HepG2 (cell line): ENCODE data around the gene AMELY. TPM values are rescaled to one million over a fixed set of nuclear protein-coding genes. Genes with fewer than 3 reads are reported as not detected.

ENCODE experiments used
- ATAC-seq: fragments of 200-7000 bp; cut with Tn5 transposase; 3 replicates; pipeline ENCODE4 v1.9.1; 2020; ENCODE audit warnings: mild to moderate bottlenecking, moderate library complexity
- BruUV-seq: library from RNA; stranded (reverse); fragments of 400-500 nt; replicated peaks from 2 replicates; lab custom pipeline; 2021; lab: Mats Ljungman, UMichigan
- CTCF ChIA-PET: fragments of 300-600 bp; formaldehyde crosslinking; extraction: SDS; loops from one replicate; lab custom pipeline; 2021; ENCODE audit warnings: low total read pairs, inconsistent platforms, low intra/inter-chr PET ratio; lab: Yijun Ruan, JAX
- POLR2A ChIA-PET: fragments of 350-600 bp; sonication (Branson Sonifier 250); formaldehyde crosslinking; loops from one replicate; lab custom pipeline; 2020; ENCODE audit warnings: antibody characterized with exemption, inconsistent platforms; lab: Yijun Ruan, JAX
- DNase-seq: peaks from one replicate; pipeline ENCODE4 v3.0.0-alpha.2; 2015; ENCODE audit warnings: low spot score
- FAIRE-seq: peaks from 3 replicates; lab custom pipeline; 2011; peaks lifted over from hg19 to GRCh38; lab: Jason Lieb, UNC
- H2AFZ ChIP-seq: one replicate; pipeline ENCODE4 v1.6.1; 2011; ENCODE audit warnings: low read length, inconsistent platforms
- H3K27ac ChIP-seq: fragments of 300-600 bp; 3 replicates; pipeline ENCODE4 v1.8.0; 2011; ENCODE audit warnings: mixed run types, mild to moderate bottlenecking, mixed read lengths, low read length, inconsistent platforms; ENCODE audit not compliant: insufficient read depth; ENCODE audit errors: extremely low read length
- H3K27me3 ChIP-seq, 2 experiments: fragments of 200-600 bp in 1 of 2; 2 replicates in 1 of 2; 3 replicates in 1 of 2; pipeline versions ENCODE4 v1.6.0 to v1.8.0; 2011; ENCODE audit warnings: low read length in 2 of 2, mild to moderate bottlenecking in 2 of 2, moderate library complexity in 2 of 2, inconsistent platforms in 1 of 2; ENCODE audit not compliant: insufficient read depth in 2 of 2, control insufficient read depth in 1 of 2
- H3K36me3 ChIP-seq, 2 experiments: fragments of 200-600 bp in 1 of 2; replicated peaks in 1 of 2; 2 replicates in 1 of 2; 3 replicates in 1 of 2; pipeline versions ENCODE4 v1.5.1 to v1.8.0; 2011; ENCODE audit warnings: low read length in 2 of 2, inconsistent platforms in 1 of 2; ENCODE audit not compliant: insufficient read depth in 2 of 2, control insufficient read depth in 1 of 2
- H3K4me1 ChIP-seq: 2 replicates; pipeline ENCODE4 v1.5.1; 2012; ENCODE audit warnings: low read length, inconsistent platforms; ENCODE audit not compliant: insufficient read depth
- H3K4me2 ChIP-seq: 2 replicates; pipeline ENCODE4 v1.6.0; 2011; ENCODE audit warnings: low read depth, low read length, inconsistent platforms
- H3K4me3 ChIP-seq, 3 experiments: fragments of 200-600 bp in 1 of 3; sonication (generic), shearing (Covaris generic) in 1 of 3; replicated peaks in 1 of 3; 2 replicates each; pipeline ENCODE4 v1.5.1; 2011 to 2016; ENCODE audit warnings: low read length in 3 of 3, inconsistent platforms in 2 of 3, low read depth in 2 of 3, mild to moderate bottlenecking in 2 of 3, control low read depth in 1 of 3, mixed read lengths in 1 of 3; ENCODE audit not compliant: insufficient read depth in 1 of 3
- H3K79me2 ChIP-seq: one replicate; pipeline ENCODE4 v1.6.1; 2011; ENCODE audit warnings: low read length, inconsistent platforms; ENCODE audit not compliant: insufficient read depth
- H3K9ac ChIP-seq: 2 replicates; pipeline ENCODE4 v1.6.0; 2011; ENCODE audit warnings: mild to moderate bottlenecking, low read depth, low read length, inconsistent platforms; ENCODE audit not compliant: insufficient read depth
- H3K9me3 ChIP-seq: 2 replicates; pipeline ENCODE4 v1.5.1; 2012; ENCODE audit warnings: mild to moderate bottlenecking, low read length
- H4K20me1 ChIP-seq: 2 replicates; pipeline ENCODE4 v1.6.0; 2011; ENCODE audit warnings: inconsistent platforms, mild to moderate bottlenecking, low read length, moderate library complexity; ENCODE audit not compliant: insufficient read depth
- CENPBD1 ChIP-seq: sonication (generic); formaldehyde crosslinking; IDR thresholded peaks from 2 replicates; pipeline ENCODE4 v1.8.0; 2022; ENCODE audit warnings: missing genetic modification reagents, low read depth, mild to moderate bottlenecking, borderline replicate concordance
- CHCHD3 ChIP-seq: sonication (generic); formaldehyde crosslinking; IDR thresholded peaks from 2 replicates; pipeline ENCODE4 v1.8.0; 2022; ENCODE audit warnings: mild to moderate bottlenecking, missing genetic modification reagents, moderate library complexity
- KLF15 ChIP-seq: sonication (generic); formaldehyde crosslinking; IDR thresholded peaks from 2 replicates; pipeline ENCODE4 v1.8.1; 2023; ENCODE audit warnings: borderline replicate concordance, mild to moderate bottlenecking, inconsistent platforms, missing genetic modification reagents, mixed read lengths
- MIER3 ChIP-seq: IDR thresholded peaks from 2 replicates; pipeline ENCODE4 v1.6.1; 2016; ENCODE audit warnings: missing compliant biosample characterization, borderline replicate concordance
- MLXIP ChIP-seq: sonication (generic); formaldehyde crosslinking; IDR thresholded peaks from 2 replicates; pipeline ENCODE4 v1.9.0; 2021; ENCODE audit warnings: missing genetic modification reagents, borderline replicate concordance
- SIX1 ChIP-seq: sonication (generic); formaldehyde crosslinking; IDR thresholded peaks from 2 replicates; pipeline ENCODE4 v1.4.0; 2020; ENCODE audit warnings: missing genetic modification reagents, borderline replicate concordance
- SNAI1 ChIP-seq: sonication (generic); formaldehyde crosslinking; IDR thresholded peaks from 2 replicates; pipeline ENCODE4 v1.5.0; 2020; ENCODE audit warnings: mild to moderate bottlenecking, missing genetic modification reagents, borderline replicate concordance
- TFDP2 ChIP-seq: sonication (generic); formaldehyde crosslinking; IDR thresholded peaks from 2 replicates; pipeline ENCODE4 v1.4.0; 2020; ENCODE audit warnings: missing genetic modification reagents
- TIGD3 ChIP-seq: sonication (generic); formaldehyde crosslinking; IDR thresholded peaks from 2 replicates; pipeline ENCODE4 v1.5.1; 2020; ENCODE audit warnings: mild to moderate bottlenecking, missing genetic modification reagents, borderline replicate concordance
- ZBTB39 ChIP-seq: sonication (generic); formaldehyde crosslinking; IDR thresholded peaks from 2 replicates; pipeline ENCODE4 v1.5.0; 2020; ENCODE audit warnings: missing genetic modification reagents
- ZFAT ChIP-seq: sonication (generic); formaldehyde crosslinking; conservative IDR thresholded peaks from 2 replicates; pipeline ENCODE4 v1.8.1; 2023; ENCODE audit warnings: missing genetic modification reagents, inconsistent platforms
- ZFP62 ChIP-seq: sonication (generic); formaldehyde crosslinking; IDR thresholded peaks from 2 replicates; pipeline ENCODE4 v1.4.0; 2020; ENCODE audit warnings: missing genetic modification reagents
- ZNF672 ChIP-seq: sonication (generic); formaldehyde crosslinking; IDR thresholded peaks from 2 replicates; pipeline ENCODE4 v1.8.1; 2022; ENCODE audit warnings: missing genetic modification reagents
- ZNF691 ChIP-seq: sonication (generic); formaldehyde crosslinking; IDR thresholded peaks from 2 replicates; pipeline ENCODE4 v1.4.0; 2020; ENCODE audit warnings: missing genetic modification reagents, low read depth, mild to moderate bottlenecking, borderline replicate concordance
- ZNF781 ChIP-seq: sonication (generic); formaldehyde crosslinking; IDR thresholded peaks from 2 replicates; pipeline ENCODE4 v1.5.1; 2020; ENCODE audit warnings: borderline replicate concordance, mild to moderate bottlenecking, missing genetic modification reagents; ENCODE audit errors: not compliant biosample characterization
- WGBS: methylation state at CpG from one replicate; pipeline ENCODE4 v1.1.6; 2017; ENCODE audit warnings: low lambda C conversion rate; 5-methylcytosine and 5-hydroxymethylcytosine counted together
- in situ Hi-C: cut with HindIII; loops from 2 replicates; pipeline ENCODE4 v1.10.0; 2017; ENCODE audit warnings: low pct_unique_long_range_greater_than_20kb; ENCODE audit not compliant: extremely low pct_ligation_motif_present
- intact Hi-C: fragments of 100-400 bp; cut with micrococcal nuclease; formaldehyde crosslinking; loops from one replicate; pipeline ENCODE4 v1.10.0; 2022; ENCODE audit not compliant: unreplicated experiment
- polyA plus RNA-seq, 8 experiments: library from polyadenylated mRNA; depleted of rRNA in 3 of 8; stranded (reverse) in 7 of 8; unstranded in 1 of 8; fragments of >200 nt; fragmentation: Illumina TruSeq in 4 of 8; extraction: Trizol in 4 of 8; gene quantifications; 2 replicates each; pipeline versions ENCODE4 v1.2.1 to v1.2.3, GENCODE V29; 2011 to 2016; ENCODE audit warnings: low read depth in 4 of 8, missing spikeins in 1 of 8, mixed read lengths in 1 of 8; ENCODE audit not compliant: insufficient read depth in 1 of 8
- total RNA-seq, 5 experiments: library from RNA; depleted of rRNA; stranded (reverse); fragments of >200 nt; fragmentation: Illumina TruSeq; extraction: Trizol; gene quantifications; 2 replicates each; pipeline ENCODE4 v1.2.3, GENCODE V29; 2016; ENCODE audit warnings: low read depth in 1 of 5

The AMELY gene
- total and polyA plus RNA-seq, 2 of the 13 experiments (the other 11 are each of a cell fraction or from before 2014, with no cell fraction given) = not detected

GRCh38 chrY:6895236-6895635 lies 16.3 kb downstream of the AMELY start:
- H3K27me3 ChIP-seq = no peaks in the 10 kb centered on the region
- H2AFZ ChIP-seq = no peak overlapping the region
- no peak overlapping the region for H3K4me2 ChIP-seq
- FAIRE-seq (no peak), ATAC-seq (no peak), DNase-seq (no peak)
- POLR2A ChIA-PET = no interaction called here
- H3K27ac ChIP-seq = no peak overlapping the region
- no peaks in the 10 kb centered on the region for H3K79me2 ChIP-seq
- no peaks in the 10 kb centered on the region for H3K36me3 ChIP-seq
- CTCF ChIA-PET = no interaction called here
- H3K9ac ChIP-seq = no peak overlapping the region
- H3K4me1 ChIP-seq = 0 out of 2 replicates have a peak, but pooled peaks cover 4% of the 10 kb centered on the region
- no peak overlapping the region for H3K4me3 ChIP-seq
- 0% methylated on average over 1 of the region's 1 CpG for WGBS
- no peaks in the 10 kb centered on the region for H4K20me1 ChIP-seq
- in situ Hi-C loops = no loop called here
- no TSS peak for BruUV-seq
- intact Hi-C loops = no loop called here
- no peaks in the 10 kb centered on the region for H3K9me3 ChIP-seq
- TF ChIP-seq ZBTB39 (CRISPR knock-in tag) (no peak), CHCHD3 (CRISPR knock-in tag) (no peak), ZNF672 (CRISPR knock-in tag) (no peak), TFDP2 (CRISPR knock-in tag) (no peak), KLF15 (no peak), ZFP62 (CRISPR knock-in tag) (no peak), TIGD3 (CRISPR knock-in tag) (no peak), ZNF781 (CRISPR knock-in tag) (no peak), MIER3 (CRISPR knock-in tag) (no peak), CENPBD1 (CRISPR knock-in tag) (no peak), ZFAT (CRISPR knock-in tag) (no peak), SNAI1 (CRISPR knock-in tag) (no peak), ZNF691 (CRISPR knock-in tag) (no peak), SIX1 (CRISPR knock-in tag) (no peak), MLXIP (CRISPR knock-in tag) (no peak)
